Calu3 (cell line): Measurements from ENCODE around the gene OR10H4. TPM values are rescaled to one million over a fixed set of nuclear protein-coding genes. Genes with fewer than 3 reads are reported as not detected.
"Not testable (repeated sequence)": the region's sequence is repeated elsewhere in the genome, so short reads cannot be mapped to it uniquely, and the experiment has no call there.

Experiments used
- BruUV-seq: library from RNA; stranded (reverse); fragments of 400-500 nt; replicated peaks from 2 replicates; lab custom pipeline; 2021; lab: Mats Ljungman, UMichigan
- CTCF ChIA-PET: fragments of 300-600 bp; sonication (Branson Sonifier 250); formaldehyde crosslinking; loops from one replicate; lab custom pipeline; 2022; ENCODE audit warnings: antibody characterized with exemption; lab: Charles Lee
- DNase-seq: peaks from one replicate; pipeline ENCODE4 v3.0.0; 2022
- H3K27ac Mint-ChIP-seq: one replicate; pipeline ENCODE4 v1.8.0; 2022; ENCODE audit warnings: mixed read lengths; ENCODE audit not compliant: unreplicated experiment
- H3K27me3 Mint-ChIP-seq: one replicate; pipeline ENCODE4 v1.8.0; 2022; ENCODE audit warnings: mixed read lengths; ENCODE audit not compliant: unreplicated experiment
- H3K36me3 Mint-ChIP-seq: one replicate; pipeline ENCODE4 v1.8.0; 2022; ENCODE audit warnings: mild to moderate bottlenecking, moderate library complexity, mixed read lengths; ENCODE audit not compliant: insufficient read depth, unreplicated experiment
- H3K4me1 Mint-ChIP-seq: one replicate; pipeline ENCODE4 v1.8.0; 2022; ENCODE audit warnings: mild to moderate bottlenecking, low read depth, mixed read lengths; ENCODE audit not compliant: unreplicated experiment
- H3K4me3 Mint-ChIP-seq: one replicate; pipeline ENCODE4 v1.8.0; 2022; ENCODE audit warnings: mild to moderate bottlenecking, low read depth, moderate library complexity, mixed read lengths; ENCODE audit not compliant: unreplicated experiment
- H3K9me3 Mint-ChIP-seq: one replicate; pipeline ENCODE4 v1.8.0; 2022; ENCODE audit warnings: low read depth, mixed read lengths; ENCODE audit not compliant: unreplicated experiment
- intact Hi-C: fragments of 100-400 bp; cut with micrococcal nuclease; formaldehyde crosslinking; loops from one replicate; pipeline ENCODE4 v1.10.0; 2022; ENCODE audit not compliant: unreplicated experiment
- total RNA-seq: library from RNA; stranded (reverse); gene quantifications from 2 replicates; pipeline ENCODE4 v1.2.3, GENCODE V29; 2022
- TF ChIP-seq, protein P1 (sequence below): fragments of 200-600 bp; IDR thresholded peaks from one replicate; pipeline ENCODE4 v1.8.0; 2022; ENCODE audit warnings: antibody characterized with exemption; ENCODE audit not compliant: unreplicated experiment

OR10H4 gene
- total RNA-seq, 1 experiment from 2014 or later = not detected

DNA sequence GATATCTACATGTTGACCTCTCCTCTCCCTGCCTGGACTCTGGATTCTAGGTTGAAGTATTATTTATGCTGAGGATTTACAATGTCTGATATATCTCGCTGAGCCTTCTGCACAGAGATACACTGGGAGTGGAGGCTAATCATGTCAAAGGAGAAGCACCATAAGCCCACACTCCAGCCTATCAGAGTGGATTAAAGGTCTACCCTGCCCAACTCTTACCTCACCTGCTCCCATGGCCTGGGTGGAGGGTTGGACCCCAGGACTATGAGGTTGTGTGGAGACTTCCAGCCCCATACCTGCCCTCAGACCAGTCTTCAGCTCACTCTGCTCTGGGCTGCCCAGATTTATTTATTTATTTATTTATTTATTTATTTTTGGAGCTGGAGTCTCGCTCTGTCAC lies 15.4 kb downstream of the OR10H4 start:
- DNase-seq = no peak
- CTCF ChIA-PET = no interaction called here
- Mint-ChIP-seq H3K4me1 (no peaks in the 10 kb centered on the region), H3K27ac (no peak overlapping the region), H3K9me3 (no peaks in the 10 kb centered on the region), H3K4me3 (no peak overlapping the region), H3K36me3 (no peaks in the 10 kb centered on the region), H3K27me3 (peaks cover 22% of the 10 kb centered on the region)
- intact Hi-C loops = no loop called here
- TF ChIP-seq, protein P1, sequence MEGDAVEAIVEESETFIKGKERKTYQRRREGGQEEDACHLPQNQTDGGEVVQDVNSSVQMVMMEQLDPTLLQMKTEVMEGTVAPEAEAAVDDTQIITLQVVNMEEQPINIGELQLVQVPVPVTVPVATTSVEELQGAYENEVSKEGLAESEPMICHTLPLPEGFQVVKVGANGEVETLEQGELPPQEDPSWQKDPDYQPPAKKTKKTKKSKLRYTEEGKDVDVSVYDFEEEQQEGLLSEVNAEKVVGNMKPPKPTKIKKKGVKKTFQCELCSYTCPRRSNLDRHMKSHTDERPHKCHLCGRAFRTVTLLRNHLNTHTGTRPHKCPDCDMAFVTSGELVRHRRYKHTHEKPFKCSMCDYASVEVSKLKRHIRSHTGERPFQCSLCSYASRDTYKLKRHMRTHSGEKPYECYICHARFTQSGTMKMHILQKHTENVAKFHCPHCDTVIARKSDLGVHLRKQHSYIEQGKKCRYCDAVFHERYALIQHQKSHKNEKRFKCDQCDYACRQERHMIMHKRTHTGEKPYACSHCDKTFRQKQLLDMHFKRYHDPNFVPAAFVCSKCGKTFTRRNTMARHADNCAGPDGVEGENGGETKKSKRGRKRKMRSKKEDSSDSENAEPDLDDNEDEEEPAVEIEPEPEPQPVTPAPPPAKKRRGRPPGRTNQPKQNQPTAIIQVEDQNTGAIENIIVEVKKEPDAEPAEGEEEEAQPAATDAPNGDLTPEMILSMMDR = no peak
- BruUV-seq = no TSS peak

DNA sequence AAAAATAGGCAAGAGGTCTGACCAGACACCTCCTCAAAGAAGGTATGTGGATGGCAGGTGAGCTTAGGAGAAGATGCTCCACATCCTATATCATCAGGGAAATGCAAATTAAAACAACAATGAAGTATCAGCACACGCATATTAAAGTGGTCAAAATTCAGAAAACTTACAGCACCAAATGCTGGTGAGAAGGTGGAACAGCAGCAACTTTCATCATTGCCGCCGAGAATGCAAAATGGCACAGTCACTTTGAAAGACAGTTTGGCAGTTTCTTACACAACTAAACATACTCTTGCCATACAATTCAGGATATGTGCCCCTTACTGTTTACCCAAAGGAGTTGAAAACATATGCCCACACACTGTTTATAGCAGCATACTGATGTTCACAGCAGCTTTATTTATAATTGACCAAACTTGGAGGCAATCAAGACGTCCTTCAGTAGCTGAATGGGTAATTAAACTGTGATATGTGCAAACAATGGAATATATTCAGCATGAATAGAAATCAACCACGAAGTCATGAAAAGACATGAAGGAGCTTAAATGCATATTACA lies 22.5 kb downstream of the OR10H4 start:
- H3K4me3 Mint-ChIP-seq = no peak overlapping the region
- BruUV-seq = no TSS peak
- TF ChIP-seq, protein P1 = no peak
- peaks cover 17% of the 10 kb centered on the region for H3K27me3 Mint-ChIP-seq
- no peak for DNase-seq
- intact Hi-C loops = no loop called here
- H3K9me3 Mint-ChIP-seq = no peaks in the 10 kb centered on the region
- CTCF ChIA-PET = interaction anchor here (0.6 kb wide), 1 partner anchor 53 kb away, joined by 5 read pairs; no protein-coding TSS in a partner anchor
- no peaks in the 10 kb centered on the region for H3K4me1 Mint-ChIP-seq
- H3K36me3 Mint-ChIP-seq = no peaks in the 10 kb centered on the region
- no peak overlapping the region for H3K27ac Mint-ChIP-seq

DNA sequence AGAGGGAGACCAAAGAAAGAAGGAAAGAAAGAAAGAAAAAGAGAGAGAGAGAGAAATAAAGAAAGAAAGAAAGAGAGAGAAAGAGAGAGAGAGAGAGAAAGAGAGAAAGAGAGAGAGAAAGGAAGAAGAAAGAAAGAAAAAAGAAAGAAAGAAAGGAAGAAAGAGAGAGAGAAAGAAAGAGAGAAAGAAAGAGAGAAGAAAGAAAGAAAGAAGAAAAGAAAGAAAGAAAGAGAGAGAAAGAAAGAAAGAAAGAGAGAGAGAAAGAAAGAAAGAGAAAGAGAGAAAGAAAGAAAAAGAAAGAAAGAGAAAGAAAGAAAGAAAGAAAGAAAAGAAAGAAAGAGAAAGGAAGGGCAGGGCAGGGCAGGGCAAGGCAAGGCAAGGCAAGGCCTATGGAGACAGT lies 23.2 kb downstream of the OR10H4 start:
- H3K4me3 Mint-ChIP-seq, intact Hi-C loops, H3K4me1 Mint-ChIP-seq, H3K27ac Mint-ChIP-seq, H3K9me3 Mint-ChIP-seq, BruUV-seq, H3K36me3 Mint-ChIP-seq, DNase-seq, CTCF ChIA-PET: not testable (repeated sequence)
- H3K27me3 Mint-ChIP-seq = peaks cover 25% of the 10 kb centered on the region

GRCh38 chr19:15974856-15975255 lies 26.0 kb downstream of the OR10H4 start:
- TF ChIP-seq, protein P1 = no peak
- no peaks in the 10 kb centered on the region for H3K4me1 Mint-ChIP-seq
- no peaks in the 10 kb centered on the region for H3K36me3 Mint-ChIP-seq
- intact Hi-C loops = no loop called here
- H3K4me3 Mint-ChIP-seq = no peak overlapping the region
- CTCF ChIA-PET = no interaction called here
- BruUV-seq = no TSS peak
- H3K9me3 Mint-ChIP-seq = no peaks in the 10 kb centered on the region
- peaks cover 44% of the 10 kb centered on the region for H3K27me3 Mint-ChIP-seq
- DNase-seq = no peak
- H3K27ac Mint-ChIP-seq = no peak overlapping the region
